ENCODE data around the gene VEGFA.
"Not testable (repeated sequence)": the region's sequence is repeated elsewhere in the genome, so short reads cannot be mapped to it uniquely, and the experiment has no call there.

VEGFA gene

GRCh38 chr6:43811733-43812099 is 41.7 kb downstream of the VEGFA start:
- Mint-ChIP-seq H3K4me1 (peaks cover 17% of the 10 kb centered on the region), H3K27me3 (peaks cover 4% of the 10 kb centered on the region), H3K27ac (ENCODE audit: low read depth) (peak overlapping the region; percentile 44), H3K9me3 (no peaks in the 10 kb centered on the region), H3K36me3 (ENCODE audit: insufficient read depth) (peaks cover 4% of the 10 kb centered on the region), H3K4me3 (no peak overlapping the region)
- ATAC-seq (replicated peaks; ENCODE audit: extremely low read depth, poor library complexity, severe bottlenecking) (no peak), DNase-seq (ENCODE audit: low spot score in 2 of 2) (no peak)

GRCh38 chr6:43812850-43813578 is 43.0 kb downstream of the VEGFA start:
- H3K36me3 Mint-ChIP-seq (ENCODE audit: insufficient read depth): peaks cover 4% of the 10 kb centered on the region
- H3K4me3 Mint-ChIP-seq: peak overlapping the region; percentile 12
- H3K9me3 Mint-ChIP-seq: no peaks in the 10 kb centered on the region
- peaks cover 17% of the 10 kb centered on the region for H3K4me1 Mint-ChIP-seq
- H3K27ac Mint-ChIP-seq (ENCODE audit: low read depth): peak overlapping the region; percentile 66
- ATAC-seq (replicated peaks; ENCODE audit: extremely low read depth, poor library complexity, severe bottlenecking) (peak; percentile 97), DNase-seq (ENCODE audit: low spot score in 2 of 2) (peak in 1 of 2 donors; percentile 40)
- H3K27me3 Mint-ChIP-seq: peaks cover 15% of the 10 kb centered on the region

GRCh38 chr6:43814111-43814510 is 44.1 kb downstream of the VEGFA start:
- no peak overlapping the region for H3K4me3 Mint-ChIP-seq
- H3K27me3 Mint-ChIP-seq: peaks cover 15% of the 10 kb centered on the region
- no peaks in the 10 kb centered on the region for H3K9me3 Mint-ChIP-seq
- no peak for ATAC-seq (replicated peaks; ENCODE audit: extremely low read depth, poor library complexity, severe bottlenecking)
- DNase-seq (ENCODE audit: low spot score in 2 of 2): no peak
- H3K36me3 Mint-ChIP-seq (ENCODE audit: insufficient read depth): peaks cover 4% of the 10 kb centered on the region
- peak overlapping the region; percentile 66 for H3K27ac Mint-ChIP-seq (ENCODE audit: low read depth)
- H3K4me1 Mint-ChIP-seq: peaks cover 17% of the 10 kb centered on the region

DNA sequence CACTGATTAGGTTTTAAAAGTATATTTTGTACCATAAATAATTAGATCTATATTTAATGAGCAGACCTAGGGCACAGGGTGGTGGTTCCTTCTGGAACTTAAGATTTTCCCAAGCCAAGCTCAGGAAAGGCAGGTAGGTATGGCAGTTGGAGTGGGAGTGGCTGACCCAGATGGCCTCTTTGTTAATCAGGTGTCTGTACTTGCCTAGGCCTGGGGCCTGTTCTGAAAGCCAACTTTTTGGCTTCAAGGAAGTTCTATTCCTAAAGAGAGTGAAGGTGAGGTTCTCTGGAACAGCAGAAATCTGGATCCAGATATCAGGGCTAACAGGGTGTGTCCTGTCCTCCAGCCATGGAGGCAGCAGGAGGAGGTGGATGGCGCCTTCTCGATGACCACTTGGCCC is 44.9 kb downstream of the VEGFA start:
- Mint-ChIP-seq H3K4me3 (no peak overlapping the region), H3K27me3 (peaks cover 15% of the 10 kb centered on the region), H3K27ac (ENCODE audit: low read depth) (no peak overlapping the region), H3K9me3 (no peaks in the 10 kb centered on the region), H3K36me3 (ENCODE audit: insufficient read depth) (peaks cover 4% of the 10 kb centered on the region), H3K4me1 (peaks cover 17% of the 10 kb centered on the region)
- DNase-seq (ENCODE audit: low spot score in 2 of 2) (no peak), ATAC-seq (replicated peaks; ENCODE audit: extremely low read depth, poor library complexity, severe bottlenecking) (no peak)

- Mint-ChIP-seq H3K4me1 (peaks cover 10% of the 10 kb centered on the region), H3K27ac (ENCODE audit: low read depth) (no peak overlapping the region), H3K36me3 (ENCODE audit: insufficient read depth) (peaks cover 4% of the 10 kb centered on the region), H3K4me3 (no peak overlapping the region), H3K27me3 (peaks cover 23% of the 10 kb centered on the region), H3K9me3 (no peaks in the 10 kb centered on the region)
- DNase-seq (ENCODE audit: low spot score in 2 of 2) (no peak), ATAC-seq (replicated peaks; ENCODE audit: extremely low read depth, poor library complexity, severe bottlenecking) (no peak)
These were observed 47.2 kb downstream of the VEGFA start for GRCh38 chr6:43817192-43817591.

- not testable (repeated sequence) for DNase-seq (ENCODE audit: low spot score in 2 of 2); H3K4me3 Mint-ChIP-seq; H3K4me1 Mint-ChIP-seq; H3K27ac Mint-ChIP-seq (ENCODE audit: low read depth); H3K9me3 Mint-ChIP-seq; H3K36me3 Mint-ChIP-seq (ENCODE audit: insufficient read depth); ATAC-seq (replicated peaks; ENCODE audit: extremely low read depth, poor library complexity, severe bottlenecking)
- H3K27me3 Mint-ChIP-seq: peaks cover 23% of the 10 kb centered on the region
These were observed 49.0 kb downstream of the VEGFA start for GRCh38 chr6:43818973-43819372.

GRCh38 chr6:43819958-43820357 is 49.9 kb downstream of the VEGFA start:
- no peaks in the 10 kb centered on the region for H3K36me3 Mint-ChIP-seq (ENCODE audit: insufficient read depth)
- H3K27ac Mint-ChIP-seq (ENCODE audit: low read depth): no peak overlapping the region
- peaks cover 23% of the 10 kb centered on the region for H3K27me3 Mint-ChIP-seq
- no peak for ATAC-seq (replicated peaks; ENCODE audit: extremely low read depth, poor library complexity, severe bottlenecking)
- no peak for DNase-seq (ENCODE audit: low spot score in 2 of 2)
- no peak overlapping the region for H3K4me3 Mint-ChIP-seq
- peaks cover 6% of the 10 kb centered on the region for H3K4me1 Mint-ChIP-seq
- no peaks in the 10 kb centered on the region for H3K9me3 Mint-ChIP-seq

- H3K36me3 Mint-ChIP-seq (ENCODE audit: insufficient read depth): no peaks in the 10 kb centered on the region
These were observed 50.5 kb downstream of the VEGFA start for GRCh38 chr6:43820486-43820885.

DNA sequence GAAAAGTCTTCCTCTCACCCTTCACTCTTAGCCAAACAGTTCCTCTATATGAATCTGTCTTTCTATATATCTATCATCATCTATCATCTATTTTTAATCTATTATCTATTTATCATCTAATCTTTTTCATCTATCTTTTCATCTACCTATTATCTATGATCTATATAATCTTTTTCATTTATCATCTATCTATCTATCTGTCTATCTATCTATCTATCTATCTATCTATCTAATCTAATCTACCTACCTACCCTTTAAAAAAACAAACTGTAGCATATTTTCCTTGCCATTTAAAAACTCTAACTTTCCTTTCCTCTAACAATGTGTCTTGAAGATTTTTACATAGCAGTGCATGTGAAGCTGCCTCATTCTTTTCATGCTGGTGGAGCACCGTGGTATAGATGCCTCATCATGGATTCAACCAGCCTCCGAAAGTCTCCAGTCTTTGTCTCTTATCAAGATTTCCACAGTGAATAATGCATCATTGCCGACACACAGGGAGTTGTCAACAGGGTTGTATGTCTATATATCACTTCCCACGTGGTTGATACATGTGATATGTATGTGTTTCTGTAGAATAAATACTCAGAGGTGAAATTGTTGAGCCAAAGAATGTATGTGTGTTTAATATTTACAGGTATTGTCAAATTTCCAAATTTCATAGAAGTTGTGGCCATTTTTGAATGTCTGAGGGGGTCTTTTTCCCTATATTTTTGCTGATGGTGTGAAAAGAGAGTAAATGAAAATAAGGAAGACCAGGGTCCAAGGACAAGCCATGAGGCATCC is 51.3 kb downstream of the VEGFA start:
- Mint-ChIP-seq H3K27ac (ENCODE audit: low read depth) (no peak overlapping the region), H3K9me3 (no peaks in the 10 kb centered on the region), H3K4me1 (peaks cover 6% of the 10 kb centered on the region), H3K27me3 (peaks cover 23% of the 10 kb centered on the region), H3K36me3 (ENCODE audit: insufficient read depth) (no peaks in the 10 kb centered on the region), H3K4me3 (no peak overlapping the region)
- ATAC-seq (replicated peaks; ENCODE audit: extremely low read depth, poor library complexity, severe bottlenecking) (no peak), DNase-seq (ENCODE audit: low spot score in 2 of 2) (no peak)

More at GRCh38 chr6:43820486-43820885, 50.5 kb downstream of the VEGFA start:
- DNase-seq (ENCODE audit: low spot score in 2 of 2) (no peak), ATAC-seq (replicated peaks; ENCODE audit: extremely low read depth, poor library complexity, severe bottlenecking) (no peak)
- no peak overlapping the region for H3K27ac Mint-ChIP-seq (ENCODE audit: low read depth)
- H3K4me1 Mint-ChIP-seq: peaks cover 6% of the 10 kb centered on the region
- H3K4me3 Mint-ChIP-seq: no peak overlapping the region
- no peaks in the 10 kb centered on the region for H3K9me3 Mint-ChIP-seq
- peaks cover 23% of the 10 kb centered on the region for H3K27me3 Mint-ChIP-seq

GRCh38 chr6:43823390-43823789 is 53.4 kb downstream of the VEGFA start:
- H3K27me3 Mint-ChIP-seq: peaks cover 9% of the 10 kb centered on the region
- no peak for DNase-seq (ENCODE audit: low spot score in 2 of 2)
- ATAC-seq (replicated peaks; ENCODE audit: extremely low read depth, poor library complexity, severe bottlenecking): no peak

DNA sequence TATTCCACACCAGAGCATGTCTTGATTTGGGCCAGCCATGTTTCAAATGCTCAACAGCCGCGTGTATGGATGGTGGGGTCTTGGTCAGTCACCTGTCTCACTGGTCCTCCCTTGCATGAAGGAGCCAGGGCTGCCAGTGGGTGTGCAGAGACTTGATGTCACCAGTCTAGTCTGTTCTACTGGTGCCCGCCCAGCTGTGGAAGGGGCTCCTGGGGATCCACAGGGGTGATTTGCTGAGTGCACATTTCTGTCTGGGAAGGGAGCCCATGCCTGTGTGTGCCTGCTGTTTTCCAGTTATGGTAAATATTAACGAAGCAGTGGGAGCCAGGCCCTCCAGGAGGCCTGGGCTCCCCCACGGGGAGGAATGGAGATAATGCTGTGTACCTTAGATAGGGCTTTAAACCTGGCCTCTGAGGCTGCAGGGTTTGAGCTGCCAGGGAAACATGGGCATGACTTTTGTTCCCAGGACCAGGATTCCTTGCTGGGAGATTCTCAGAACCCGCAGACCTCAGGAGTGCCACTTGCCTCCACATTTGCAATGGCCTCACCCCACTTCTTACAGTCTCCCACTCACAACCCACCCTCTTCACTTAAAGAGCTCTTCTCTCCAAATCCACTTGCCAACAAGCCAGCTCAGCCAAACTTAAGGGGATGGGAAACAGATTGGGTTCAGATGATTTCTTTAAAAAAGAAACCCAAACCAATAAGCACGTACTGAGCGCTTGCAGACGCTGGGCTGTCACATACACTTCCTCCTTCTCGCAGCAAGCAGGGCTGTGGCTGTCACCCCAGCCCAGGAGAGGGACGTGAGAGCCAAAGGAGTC is 54.1 kb downstream of the VEGFA start:
- no peak overlapping the region for H3K27ac Mint-ChIP-seq (ENCODE audit: low read depth)
- no peaks in the 10 kb centered on the region for H3K9me3 Mint-ChIP-seq
- ATAC-seq (replicated peaks; ENCODE audit: extremely low read depth, poor library complexity, severe bottlenecking) (no peak), DNase-seq (ENCODE audit: low spot score in 2 of 2) (no peak)
- H3K4me1 Mint-ChIP-seq: peaks cover 6% of the 10 kb centered on the region
- H3K27me3 Mint-ChIP-seq: peaks cover 9% of the 10 kb centered on the region
- no peak overlapping the region for H3K4me3 Mint-ChIP-seq
- H3K36me3 Mint-ChIP-seq (ENCODE audit: insufficient read depth): no peaks in the 10 kb centered on the region

More at GRCh38 chr6:43823390-43823789, 53.4 kb downstream of the VEGFA start:
- H3K36me3 Mint-ChIP-seq (ENCODE audit: insufficient read depth): no peaks in the 10 kb centered on the region
- no peak overlapping the region for H3K27ac Mint-ChIP-seq (ENCODE audit: low read depth)
- no peaks in the 10 kb centered on the region for H3K9me3 Mint-ChIP-seq
- peaks cover 6% of the 10 kb centered on the region for H3K4me1 Mint-ChIP-seq
- no peak overlapping the region for H3K4me3 Mint-ChIP-seq

DNA sequence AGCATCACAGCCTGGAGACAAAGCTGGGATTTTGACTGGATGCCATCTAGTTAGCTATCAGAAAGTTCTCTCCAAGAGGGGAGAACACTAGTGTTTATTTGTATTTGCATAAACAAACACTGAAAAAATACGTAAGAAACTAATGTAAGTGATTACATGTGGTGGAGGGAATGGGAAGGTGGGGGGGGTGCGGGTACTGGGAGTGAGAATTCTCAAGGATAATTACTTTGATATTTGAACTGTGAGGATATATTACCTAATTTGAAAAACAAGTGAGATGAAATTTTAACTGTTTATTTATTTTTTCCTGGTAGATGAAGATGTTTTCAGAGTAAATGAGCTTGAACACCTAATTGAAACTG is 54.7 kb downstream of the VEGFA start:
- ATAC-seq (replicated peaks; ENCODE audit: extremely low read depth, poor library complexity, severe bottlenecking) (no peak), DNase-seq (ENCODE audit: low spot score in 2 of 2) (no peak)
- Mint-ChIP-seq H3K4me3 (no peak overlapping the region), H3K36me3 (ENCODE audit: insufficient read depth) (no peaks in the 10 kb centered on the region), H3K9me3 (no peaks in the 10 kb centered on the region), H3K27me3 (peaks cover 9% of the 10 kb centered on the region), H3K4me1 (peaks cover 6% of the 10 kb centered on the region), H3K27ac (ENCODE audit: low read depth) (no peak overlapping the region)

Data from central memory CD8-positive, alpha-beta T cell (primary cell).